ENCODE results near the gene MACROD1.

The MACROD1 gene

DNA sequence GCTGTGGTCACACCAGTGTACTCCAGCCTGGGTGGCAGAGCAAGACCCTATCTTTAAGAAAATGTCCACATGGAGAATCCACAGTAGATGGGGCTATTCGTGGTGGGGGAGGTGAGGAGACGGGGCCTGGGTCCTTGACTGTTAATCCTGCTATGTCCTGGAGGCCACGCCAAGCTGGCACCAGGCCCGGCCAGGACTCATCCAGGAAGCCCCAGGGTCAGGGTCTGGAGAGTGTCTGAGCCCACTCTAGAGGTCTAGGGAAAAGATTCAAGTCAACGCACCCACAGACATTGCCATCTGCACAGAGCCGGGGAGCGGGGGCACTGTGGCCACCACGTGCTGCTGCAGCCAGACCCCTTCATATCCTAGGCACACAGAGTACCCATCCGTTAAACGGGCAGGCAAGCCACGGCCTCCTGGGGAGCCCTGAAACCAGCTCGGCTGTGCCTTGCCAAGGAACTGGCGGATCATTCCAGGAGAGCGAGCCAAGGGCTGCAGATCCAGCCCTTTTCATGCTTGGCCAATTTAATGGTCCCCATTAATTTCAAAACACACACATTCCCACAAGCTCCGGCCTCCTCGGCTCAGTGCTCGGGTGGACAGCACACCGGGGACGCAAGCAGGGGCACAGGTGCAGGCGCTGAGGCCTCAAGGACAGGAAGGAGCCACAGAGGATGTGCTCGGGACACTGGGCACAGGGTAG, 24.7 kb downstream of the MACROD1 start:
- Histone ChIP-seq H3K79me2 (ENCODE audit: insufficient read depth, low read length) (no peaks in the 10 kb centered on the region), H3K9me3 (ENCODE audit: insufficient read depth, low read length) (no peaks in the 10 kb centered on the region), H3K27ac (ENCODE audit: low read depth, low read length) (no peak overlapping the region), H3K4me3 (ENCODE audit: insufficient read depth, low read length, poor library complexity, severe bottlenecking) (no peak overlapping the region), H3F3A (ENCODE audit: insufficient read depth) (no peaks in the 10 kb centered on the region), H3K4me2 (ENCODE audit: low read depth, low read length, poor library complexity, severe bottlenecking) (no peak overlapping the region), H4K20me1 (ENCODE audit: low read depth, low read length) (no peaks in the 10 kb centered on the region; the same call in 1 of the 2 replicates), H3K27me3 (ENCODE audit: low read length) (no peaks in the 10 kb centered on the region), H3K9ac (ENCODE audit: low read length) (no peak overlapping the region), H3K9me2 (replicated peaks; ENCODE audit: insufficient read depth, low read length) (no peaks in the 10 kb centered on the region), H3K36me3 (ENCODE audit: low read length) (no peaks in the 10 kb centered on the region), H2AFZ (ENCODE audit: low read depth, low read length, severe bottlenecking) (no peak overlapping the region)
- no peak for TF ChIP-seq EZH2phosphoT487 (conservative IDR thresholded peaks at IDR 0.05; ENCODE audit: low read length)
- TF ChIP-seq, protein P1, sequence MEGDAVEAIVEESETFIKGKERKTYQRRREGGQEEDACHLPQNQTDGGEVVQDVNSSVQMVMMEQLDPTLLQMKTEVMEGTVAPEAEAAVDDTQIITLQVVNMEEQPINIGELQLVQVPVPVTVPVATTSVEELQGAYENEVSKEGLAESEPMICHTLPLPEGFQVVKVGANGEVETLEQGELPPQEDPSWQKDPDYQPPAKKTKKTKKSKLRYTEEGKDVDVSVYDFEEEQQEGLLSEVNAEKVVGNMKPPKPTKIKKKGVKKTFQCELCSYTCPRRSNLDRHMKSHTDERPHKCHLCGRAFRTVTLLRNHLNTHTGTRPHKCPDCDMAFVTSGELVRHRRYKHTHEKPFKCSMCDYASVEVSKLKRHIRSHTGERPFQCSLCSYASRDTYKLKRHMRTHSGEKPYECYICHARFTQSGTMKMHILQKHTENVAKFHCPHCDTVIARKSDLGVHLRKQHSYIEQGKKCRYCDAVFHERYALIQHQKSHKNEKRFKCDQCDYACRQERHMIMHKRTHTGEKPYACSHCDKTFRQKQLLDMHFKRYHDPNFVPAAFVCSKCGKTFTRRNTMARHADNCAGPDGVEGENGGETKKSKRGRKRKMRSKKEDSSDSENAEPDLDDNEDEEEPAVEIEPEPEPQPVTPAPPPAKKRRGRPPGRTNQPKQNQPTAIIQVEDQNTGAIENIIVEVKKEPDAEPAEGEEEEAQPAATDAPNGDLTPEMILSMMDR (IDR thresholded peaks at IDR 0.05; ENCODE audit: insufficient read depth, low read length, poor library complexity, severe bottlenecking), result no peak

DNA sequence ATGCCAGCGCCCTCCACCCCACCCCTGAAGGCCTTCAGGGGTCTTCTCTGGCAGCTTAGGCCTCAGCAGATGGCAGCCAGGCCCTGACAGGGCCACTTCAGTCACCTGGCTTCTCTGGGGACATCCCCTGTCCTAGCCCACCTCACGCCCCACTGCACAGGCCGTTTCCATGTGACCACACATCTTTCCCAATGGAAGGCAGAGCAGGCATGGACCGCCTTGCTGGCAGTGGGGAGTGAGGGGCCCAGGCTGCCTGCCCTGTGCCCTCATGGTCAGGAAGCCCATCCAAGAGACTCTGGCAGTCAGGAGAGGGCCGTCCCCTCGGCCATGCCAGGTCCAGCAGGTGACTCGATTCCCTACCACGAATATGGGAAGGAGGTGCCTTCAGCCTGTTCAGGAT, 25.8 kb downstream of the MACROD1 start:
- no peaks in the 10 kb centered on the region for H3K27me3 ChIP-seq (ENCODE audit: low read length)
- no peaks in the 10 kb centered on the region for H3F3A ChIP-seq (ENCODE audit: insufficient read depth)
- no peaks in the 10 kb centered on the region for H4K20me1 ChIP-seq (ENCODE audit: low read depth, low read length)
- H3K79me2 ChIP-seq (ENCODE audit: insufficient read depth, low read length), result no peaks in the 10 kb centered on the region
- H3K4me3 ChIP-seq (ENCODE audit: insufficient read depth, low read length, poor library complexity, severe bottlenecking), result no peak overlapping the region
- TF ChIP-seq, protein P1 (IDR thresholded peaks at IDR 0.05; ENCODE audit: insufficient read depth, low read length, poor library complexity, severe bottlenecking), result no peak
- no peak for TF ChIP-seq EZH2phosphoT487 (conservative IDR thresholded peaks at IDR 0.05; ENCODE audit: low read length)
- no peak overlapping the region for H3K4me2 ChIP-seq (ENCODE audit: low read depth, low read length, poor library complexity, severe bottlenecking)
- no peak overlapping the region for H2AFZ ChIP-seq (ENCODE audit: low read depth, low read length, severe bottlenecking)
- no peaks in the 10 kb centered on the region for H3K9me3 ChIP-seq (ENCODE audit: insufficient read depth, low read length)
- H3K27ac ChIP-seq (ENCODE audit: low read depth, low read length), result no peak overlapping the region
- no peaks in the 10 kb centered on the region for H3K9me2 ChIP-seq (replicated peaks; ENCODE audit: insufficient read depth, low read length)
- H3K9ac ChIP-seq (ENCODE audit: low read length), result no peak overlapping the region
- H3K36me3 ChIP-seq (ENCODE audit: low read length), result no peaks in the 10 kb centered on the region

GRCh38 chr11:64139049-64139448, 26.9 kb downstream of the MACROD1 start:
- Histone ChIP-seq H3K9me3 (ENCODE audit: insufficient read depth, low read length) (no peaks in the 10 kb centered on the region), H3K79me2 (ENCODE audit: insufficient read depth, low read length) (no peaks in the 10 kb centered on the region), H3F3A (ENCODE audit: insufficient read depth) (no peaks in the 10 kb centered on the region), H3K27me3 (ENCODE audit: low read length) (no peaks in the 10 kb centered on the region), H3K4me3 (ENCODE audit: insufficient read depth, low read length, poor library complexity, severe bottlenecking) (no peak overlapping the region), H4K20me1 (ENCODE audit: low read depth, low read length) (no peaks in the 10 kb centered on the region), H3K4me2 (ENCODE audit: low read depth, low read length, poor library complexity, severe bottlenecking) (no peak overlapping the region), H3K36me3 (ENCODE audit: low read length) (no peaks in the 10 kb centered on the region), H3K9me2 (replicated peaks; ENCODE audit: insufficient read depth, low read length) (no peaks in the 10 kb centered on the region), H2AFZ (ENCODE audit: low read depth, low read length, severe bottlenecking) (no peak overlapping the region), H3K27ac (ENCODE audit: low read depth, low read length) (no peak overlapping the region), H3K9ac (ENCODE audit: low read length) (no peak overlapping the region)
- TF ChIP-seq EZH2phosphoT487 (conservative IDR thresholded peaks at IDR 0.05; ENCODE audit: low read length), result no peak
- TF ChIP-seq, protein P1 (IDR thresholded peaks at IDR 0.05; ENCODE audit: insufficient read depth, low read length, poor library complexity, severe bottlenecking), result no peak
